Measurements from ENCODE around the gene PDE10A. TPM values are rescaled to one million over a fixed set of nuclear protein-coding genes. Genes with fewer than 3 reads are reported as not detected.

Gene PDE10A
- total RNA-seq, 1 experiment from 2014 or later: 2.1 TPM

DNA sequence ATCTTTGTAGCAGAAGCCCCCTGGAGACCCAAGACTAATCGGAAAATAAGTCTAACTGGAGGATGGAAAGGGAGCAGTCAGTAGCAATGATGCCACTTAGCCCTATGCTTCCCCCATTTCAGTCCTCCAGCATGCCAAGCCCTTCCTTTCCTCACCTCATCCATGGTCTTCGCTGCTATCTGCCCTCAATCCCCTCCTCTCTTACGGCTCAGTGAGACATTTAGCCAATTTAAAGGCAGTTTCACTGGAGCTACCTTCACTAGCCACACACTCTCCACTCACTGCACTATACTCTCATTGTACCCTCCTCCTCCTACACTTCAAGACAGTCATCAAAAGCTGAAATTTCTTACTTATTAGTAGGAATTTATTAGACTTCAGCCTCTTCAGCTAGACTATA, 111.2 kb downstream of the PDE10A start:
- Histone ChIP-seq H3K4me3 (ENCODE audit: low read length) (no peak overlapping the region), H3F3A (ENCODE audit: low read length, unreplicated experiment) (no peaks in the 10 kb centered on the region), H3K79me2 (ENCODE audit: low read length) (no peaks in the 10 kb centered on the region), H3K36me3 (ENCODE audit: low read depth, low read length) (no peaks in the 10 kb centered on the region), H2AFZ (ENCODE audit: low read length) (no peak overlapping the region), H3K9ac (ENCODE audit: low read length) (no peak overlapping the region), H3K4me2 (ENCODE audit: low read length) (no peak overlapping the region), H3K9me3 (ENCODE audit: low read length) (no peaks in the 10 kb centered on the region), H4K20me1 (ENCODE audit: low read length) (no peaks in the 10 kb centered on the region), H3K27ac (ENCODE audit: low read length) (no peak overlapping the region), H3K27me3 (ENCODE audit: low read length) (no peaks in the 10 kb centered on the region), H3K9me2 (replicated peaks; ENCODE audit: low read length) (no peaks in the 10 kb centered on the region), H3K4me1 (ENCODE audit: insufficient read depth, low read length) (no peaks in the 10 kb centered on the region)
- TF ChIP-seq, protein P1, sequence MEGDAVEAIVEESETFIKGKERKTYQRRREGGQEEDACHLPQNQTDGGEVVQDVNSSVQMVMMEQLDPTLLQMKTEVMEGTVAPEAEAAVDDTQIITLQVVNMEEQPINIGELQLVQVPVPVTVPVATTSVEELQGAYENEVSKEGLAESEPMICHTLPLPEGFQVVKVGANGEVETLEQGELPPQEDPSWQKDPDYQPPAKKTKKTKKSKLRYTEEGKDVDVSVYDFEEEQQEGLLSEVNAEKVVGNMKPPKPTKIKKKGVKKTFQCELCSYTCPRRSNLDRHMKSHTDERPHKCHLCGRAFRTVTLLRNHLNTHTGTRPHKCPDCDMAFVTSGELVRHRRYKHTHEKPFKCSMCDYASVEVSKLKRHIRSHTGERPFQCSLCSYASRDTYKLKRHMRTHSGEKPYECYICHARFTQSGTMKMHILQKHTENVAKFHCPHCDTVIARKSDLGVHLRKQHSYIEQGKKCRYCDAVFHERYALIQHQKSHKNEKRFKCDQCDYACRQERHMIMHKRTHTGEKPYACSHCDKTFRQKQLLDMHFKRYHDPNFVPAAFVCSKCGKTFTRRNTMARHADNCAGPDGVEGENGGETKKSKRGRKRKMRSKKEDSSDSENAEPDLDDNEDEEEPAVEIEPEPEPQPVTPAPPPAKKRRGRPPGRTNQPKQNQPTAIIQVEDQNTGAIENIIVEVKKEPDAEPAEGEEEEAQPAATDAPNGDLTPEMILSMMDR (conservative IDR thresholded peaks at IDR 0.05; ENCODE audit: low read depth, low read length): no peak
- TF ChIP-seq EZH2 (IDR thresholded peaks at IDR 0.05; ENCODE audit: low read length, unreplicated experiment): no peak
- TF ChIP-seq EZH2phosphoT487 (IDR thresholded peaks at IDR 0.05; ENCODE audit: borderline replicate concordance, low read length): no peak
- BruUV-seq (replicated peaks): no TSS peak
- no peak for ATAC-seq
- POLR2A ChIA-PET (ENCODE audit: unreplicated experiment): no interaction called here
- CTCF ChIA-PET: no interaction called here
- intact Hi-C loops (cut with micrococcal nuclease): no loop called here
- no peak for DNase-seq

- Histone ChIP-seq H3K4me3 (ENCODE audit: low read length) (no peak overlapping the region), H3K27me3 (ENCODE audit: low read length) (no peaks in the 10 kb centered on the region), H3K4me1 (ENCODE audit: insufficient read depth, low read length) (no peaks in the 10 kb centered on the region), H3K9me3 (ENCODE audit: low read length) (no peaks in the 10 kb centered on the region), H3K4me2 (ENCODE audit: low read length) (no peak overlapping the region), H2AFZ (ENCODE audit: low read length) (no peak overlapping the region), H3K79me2 (ENCODE audit: low read length) (no peaks in the 10 kb centered on the region), H3K9ac (ENCODE audit: low read length) (no peak overlapping the region), H3K27ac (ENCODE audit: low read length) (no peak overlapping the region), H3K9me2 (replicated peaks; ENCODE audit: low read length) (no peaks in the 10 kb centered on the region), H3K36me3 (ENCODE audit: low read depth, low read length) (no peaks in the 10 kb centered on the region), H4K20me1 (ENCODE audit: low read length) (no peaks in the 10 kb centered on the region), H3F3A (ENCODE audit: low read length, unreplicated experiment) (no peaks in the 10 kb centered on the region)
- BruUV-seq (replicated peaks): no TSS peak
- intact Hi-C loops (cut with micrococcal nuclease): no loop called here
- TF ChIP-seq, protein P1 (conservative IDR thresholded peaks at IDR 0.05; ENCODE audit: low read depth, low read length): no peak
- TF ChIP-seq EZH2 (IDR thresholded peaks at IDR 0.05; ENCODE audit: low read length, unreplicated experiment) (no peak), EZH2phosphoT487 (IDR thresholded peaks at IDR 0.05; ENCODE audit: borderline replicate concordance, low read length) (no peak)
- POLR2A ChIA-PET (ENCODE audit: unreplicated experiment): no interaction called here
- CTCF ChIA-PET: no interaction called here
- no peak for DNase-seq
- ATAC-seq: no peak
These were observed 114.6 kb downstream of the PDE10A start for GRCh38 chr6:165548450-165548849.

GRCh38 chr6:165545806-165546205, 117.2 kb downstream of the PDE10A start:
- DNase-seq (no peak), ATAC-seq (no peak)
- no peak overlapping the region for H3K4me2 ChIP-seq (ENCODE audit: low read length)
- H3K36me3 ChIP-seq (ENCODE audit: low read depth, low read length): no peaks in the 10 kb centered on the region
- H3F3A ChIP-seq (ENCODE audit: low read length, unreplicated experiment): no peaks in the 10 kb centered on the region
- no peak overlapping the region for H3K27ac ChIP-seq (ENCODE audit: low read length)
- CTCF ChIA-PET: no interaction called here
- H3K9me2 ChIP-seq (replicated peaks; ENCODE audit: low read length): no peaks in the 10 kb centered on the region
- H3K9me3 ChIP-seq (ENCODE audit: low read length): no peaks in the 10 kb centered on the region
- intact Hi-C loops (cut with micrococcal nuclease): no loop called here
- no peaks in the 10 kb centered on the region for H4K20me1 ChIP-seq (ENCODE audit: low read length)
- no peaks in the 10 kb centered on the region for H3K4me1 ChIP-seq (ENCODE audit: insufficient read depth, low read length)
- H3K27me3 ChIP-seq (ENCODE audit: low read length): no peaks in the 10 kb centered on the region
- H3K4me3 ChIP-seq (ENCODE audit: low read length): no peak overlapping the region
- BruUV-seq (replicated peaks): no TSS peak
- TF ChIP-seq, protein P1 (conservative IDR thresholded peaks at IDR 0.05; ENCODE audit: low read depth, low read length): no peak
- TF ChIP-seq EZH2phosphoT487 (IDR thresholded peaks at IDR 0.05; ENCODE audit: borderline replicate concordance, low read length) (no peak), EZH2 (IDR thresholded peaks at IDR 0.05; ENCODE audit: low read length, unreplicated experiment) (no peak)
- POLR2A ChIA-PET (ENCODE audit: unreplicated experiment): no interaction called here
- no peaks in the 10 kb centered on the region for H3K79me2 ChIP-seq (ENCODE audit: low read length)
- no peak overlapping the region for H2AFZ ChIP-seq (ENCODE audit: low read length)
- H3K9ac ChIP-seq (ENCODE audit: low read length): no peak overlapping the region

All from PC-3 (cell line).